HG03045 (cell line): ENCODE data around the gene WNK2.

ENCODE experiments used
- ATAC-seq: cut with Tn5 transposase; IDR thresholded peaks from one replicate; pipeline ENCODE4 v1.9.1; 2021; ENCODE audit warnings: mild to moderate bottlenecking, moderate library complexity; ENCODE audit not compliant: unreplicated experiment

WNK2 gene

GRCh38 chr9:93252116-93252780, 68.3 kb downstream of the WNK2 start:
- no peak for ATAC-seq

GRCh38 chr9:93252781-93253530, 69.0 kb downstream of the WNK2 start:
- no peak for ATAC-seq

- no peak for ATAC-seq
Measured at GRCh38 chr9:93253633-93254032, 69.7 kb downstream of the WNK2 start.

- ATAC-seq, result no peak
Measured at GRCh38 chr9:93254061-93254481, 70.1 kb downstream of the WNK2 start.

GRCh38 chr9:93254806-93255493, 71.0 kb downstream of the WNK2 start:
- no peak for ATAC-seq

- no peak for ATAC-seq
Measured at GRCh38 chr9:93255494-93255867, 71.5 kb downstream of the WNK2 start.

- ATAC-seq, result no peak
Measured at GRCh38 chr9:93255994-93256877, 72.3 kb downstream of the WNK2 start.

GRCh38 chr9:93256878-93257807, 73.2 kb downstream of the WNK2 start:
- ATAC-seq, result no peak

GRCh38 chr9:93257808-93258331, 73.9 kb downstream of the WNK2 start:
- no peak for ATAC-seq

- ATAC-seq, result no peak
Measured at GRCh38 chr9:93258419-93258817, 74.5 kb downstream of the WNK2 start.

GRCh38 chr9:93258818-93259489, 75.0 kb downstream of the WNK2 start:
- ATAC-seq, result no peak

- no peak for ATAC-seq
Measured at GRCh38 chr9:93259490-93260262, 75.7 kb downstream of the WNK2 start.

- ATAC-seq, result no peak
Measured at GRCh38 chr9:93260263-93261066, 76.5 kb downstream of the WNK2 start.

GRCh38 chr9:93261281-93261680, 77.3 kb downstream of the WNK2 start:
- ATAC-seq, result no peak

GRCh38 chr9:93261735-93262523, 78.0 kb downstream of the WNK2 start:
- no peak for ATAC-seq

GRCh38 chr9:93262537-93263310, 78.8 kb downstream of the WNK2 start:
- no peak for ATAC-seq
